GM21786 (cell line): ENCODE data around the gene SCUBE3.

Experiments
- ATAC-seq: cut with Tn5 transposase; IDR thresholded peaks from one replicate; pipeline ENCODE4 v1.9.1; 2021; ENCODE audit not compliant: unreplicated experiment

The SCUBE3 gene

DNA sequence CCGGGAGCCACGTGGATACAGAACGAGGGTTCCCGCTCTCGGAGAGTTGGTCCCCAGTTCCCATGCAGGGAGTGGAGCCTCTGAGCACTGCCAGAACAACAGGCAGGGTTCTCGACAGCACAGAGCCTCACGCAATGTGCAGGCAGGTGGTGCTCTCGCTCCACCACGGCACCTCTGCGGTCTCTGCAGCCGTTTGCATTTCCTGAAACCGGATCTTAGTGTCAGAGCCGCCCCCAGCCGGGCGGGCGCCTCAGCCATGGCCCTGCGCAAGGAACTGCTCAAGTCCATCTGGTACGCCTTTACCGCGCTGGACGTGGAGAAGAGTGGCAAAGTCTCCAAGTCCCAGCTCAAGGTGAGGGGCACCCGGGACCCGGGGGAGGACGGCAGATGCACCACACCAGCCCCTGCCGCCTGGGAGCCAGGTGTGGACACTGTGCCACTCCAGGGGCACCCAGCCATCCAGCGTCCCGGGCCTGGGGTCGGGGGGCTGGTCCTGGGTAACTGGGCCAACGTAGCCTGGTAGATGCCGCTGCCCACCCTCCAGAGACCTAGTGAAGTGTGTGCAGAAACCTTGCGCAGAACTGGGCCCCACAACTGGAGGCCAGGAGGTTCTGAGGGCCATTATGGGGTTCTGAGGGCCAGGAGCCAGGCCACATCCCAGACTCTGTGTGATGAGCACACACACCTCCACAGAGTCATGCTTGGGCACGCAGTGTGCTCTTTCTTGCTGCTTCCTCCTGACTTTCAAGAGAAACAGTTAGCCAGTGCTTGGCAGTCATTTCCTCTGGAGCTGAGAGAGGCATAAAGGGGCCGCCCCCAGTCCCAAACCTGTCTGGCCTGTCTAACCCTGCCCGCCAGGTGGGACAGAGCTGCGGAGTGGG is 84.1 kb downstream of the SCUBE3 start, which contains the start of gene DEF6:
Gene DEF6, plus strand, starts transcription at position 218 of the 881 bp plus-strand sequence. Its CDS starts 39 bp downstream, at position 257.
- peak; percentile 78 for ATAC-seq

DNA sequence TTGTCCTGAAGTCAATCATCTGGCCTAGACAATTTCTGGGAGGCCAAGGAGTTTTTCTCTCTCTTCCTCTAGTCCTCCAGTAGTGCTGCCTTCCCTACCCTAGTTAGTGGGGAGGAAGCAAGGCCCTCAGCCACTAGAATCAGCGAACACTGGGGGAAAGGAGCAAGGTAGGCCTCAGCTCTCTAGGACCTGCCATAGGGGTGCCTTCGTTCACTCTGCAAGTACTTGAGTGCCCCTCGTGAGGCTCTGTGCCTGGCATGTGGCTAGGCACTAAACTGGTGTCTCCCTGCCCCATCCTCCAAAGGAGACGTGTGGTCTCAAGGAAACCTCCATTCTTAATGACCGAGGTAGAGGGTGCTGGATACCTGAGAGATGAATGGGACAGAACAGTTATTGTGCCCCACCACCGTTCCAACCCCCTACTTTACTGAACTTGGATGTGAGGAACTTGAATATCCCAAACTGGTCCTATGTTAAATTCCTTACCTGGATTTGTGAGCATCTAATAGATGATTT is 84.9 kb downstream of the SCUBE3 start:
- ATAC-seq = no peak

DNA sequence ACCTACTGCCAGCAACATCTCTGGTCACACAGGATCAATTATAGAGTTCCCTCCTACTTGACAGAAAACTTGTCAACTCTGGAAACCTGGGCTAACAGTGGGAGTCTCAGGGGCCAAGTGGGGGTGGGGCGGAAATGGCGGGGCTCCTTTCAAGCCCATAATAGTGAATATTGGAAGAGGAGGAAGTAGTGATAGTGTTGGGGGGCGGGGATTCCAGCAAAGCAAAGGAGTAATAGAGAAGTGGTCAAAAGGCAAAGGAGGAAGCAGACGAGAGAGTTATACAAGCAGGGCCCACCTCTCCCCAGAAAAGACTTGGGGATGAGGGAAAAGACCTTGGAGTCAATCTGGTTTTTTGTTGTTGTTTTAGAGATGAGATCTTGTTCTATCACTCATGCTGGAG is 85.9 kb downstream of the SCUBE3 start:
- no peak for ATAC-seq

DNA sequence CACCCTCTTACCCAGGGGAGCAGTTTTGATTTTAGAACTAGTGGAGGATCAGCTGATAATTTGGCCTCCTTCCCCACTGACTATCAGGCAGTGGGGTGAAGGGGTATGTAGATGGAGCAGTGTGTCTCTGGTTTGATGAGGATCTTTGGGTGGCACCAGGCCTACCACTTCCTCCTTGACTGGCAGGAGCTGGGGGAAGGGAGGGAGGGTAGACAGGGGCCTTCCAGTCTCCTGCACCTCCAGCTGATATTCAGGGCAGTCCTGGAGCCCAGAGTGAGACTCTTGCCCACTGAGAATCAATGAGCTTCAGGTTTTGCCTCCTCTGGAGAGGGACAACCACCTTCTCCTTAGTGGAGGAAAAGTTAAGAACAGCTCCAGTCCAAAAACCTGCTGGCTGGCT is 87.1 kb downstream of the SCUBE3 start:
- no peak for ATAC-seq
